A549 treated with DMSO at 1 μM for 4 hours (cell line): ENCODE data around the gene NAP1L2. TPM values are rescaled to one million over a fixed set of nuclear protein-coding genes. Genes with fewer than 3 reads are reported as not detected.

ENCODE experiments used
- total RNA-seq: library from RNA; stranded (reverse); fragments of 200-300 nt; extraction: Qiagen RNA extraction; gene quantifications from 5 replicates; pipeline ENCODE4 v1.2.3, GENCODE V29; 2022; ENCODE audit warnings: low read depth

NAP1L2 gene
- total RNA-seq = 1.2 to 1.8 TPM (median 1.3 TPM) in 5 replicates

DNA sequence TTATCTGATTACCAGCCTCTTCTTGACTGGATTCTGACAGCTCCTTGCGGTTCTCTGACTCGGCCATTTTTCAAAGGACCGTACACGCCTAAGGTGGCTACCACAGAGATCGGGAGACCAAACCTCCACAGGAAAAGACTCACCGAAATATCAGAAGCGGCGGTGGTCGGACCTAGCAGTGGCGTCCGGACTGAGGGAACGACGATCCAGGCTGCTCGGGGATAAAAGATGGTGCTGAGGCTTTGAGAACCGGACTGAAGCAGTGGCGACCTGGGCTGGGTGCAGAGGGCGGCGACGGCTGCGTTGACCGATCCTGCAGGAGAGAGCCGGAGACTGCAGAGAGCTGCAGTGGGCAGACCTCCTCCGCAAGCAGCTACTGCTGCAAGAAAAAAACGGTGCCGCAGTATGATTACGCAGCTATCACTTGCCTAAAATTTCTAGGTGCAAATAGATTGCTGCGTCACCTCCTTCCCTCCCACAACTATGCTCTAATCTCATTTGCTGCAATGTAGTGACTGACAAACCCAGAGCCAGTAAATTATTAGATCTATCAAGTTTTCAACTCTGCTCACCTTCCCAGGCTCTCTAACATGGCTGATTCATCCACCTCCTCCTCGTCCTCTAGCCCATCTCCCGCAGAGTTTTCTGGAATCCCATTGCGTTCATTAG lies at the start of gene NAP1L2:
Gene NAP1L2 (minus strand): TSS at position 426 of the 669 bp plus-strand sequence. CDS start 359 bp downstream, at position 67.

Other genes starting within 250 kb of the NAP1L2 start
- gene PABPC1L2B, start 211.9 kb downstream of the NAP1L2 start, total RNA-seq = not detected in 5 replicates
- gene PABPC1L2A, start 135.3 kb downstream of the NAP1L2 start, total RNA-seq = not detected in 5 replicates
- not detected in 5 replicates for gene CDX4, start 232.2 kb upstream of the NAP1L2 start, total RNA-seq